Measurements from ENCODE around the gene LRRC7.

LRRC7 gene

GRCh38 chr1:70025846-70026245 lies 458.1 kb downstream of the LRRC7 start:
- no peak overlapping the region for H3K4me2 ChIP-seq (ENCODE audit: low read depth, low read length, poor library complexity, severe bottlenecking)
- no peaks in the 10 kb centered on the region for H3K9me3 ChIP-seq (ENCODE audit: insufficient read depth, low read depth, low read length)
- H3K4me1 ChIP-seq (ENCODE audit: insufficient read depth, low read length, poor library complexity, severe bottlenecking): peaks cover 11% of the 10 kb centered on the region
- H3F3A ChIP-seq (ENCODE audit: low read depth): no peaks in the 10 kb centered on the region
- no peaks in the 10 kb centered on the region for H3K36me3 ChIP-seq (ENCODE audit: insufficient read depth, low read length)
- H3K4me3 ChIP-seq (ENCODE audit: low read length, poor library complexity, severe bottlenecking): no peak overlapping the region
- no peaks in the 10 kb centered on the region for H4K20me1 ChIP-seq (ENCODE audit: insufficient read depth, low read length, poor library complexity, severe bottlenecking)
- H3K27me3 ChIP-seq (ENCODE audit: insufficient read depth, low read length, poor library complexity, severe bottlenecking): no peaks in the 10 kb centered on the region
- TF ChIP-seq CTCF (conservative IDR thresholded peaks at IDR 0.05; ENCODE audit: low read length) (no peak), EZH2phosphoT487 (IDR thresholded peaks at IDR 0.05; ENCODE audit: borderline replicate concordance) (no peak)
- no peak overlapping the region for H3K9ac ChIP-seq (ENCODE audit: low read depth, low read length, poor library complexity, severe bottlenecking)
- no peaks in the 10 kb centered on the region for H3K79me2 ChIP-seq (ENCODE audit: insufficient read depth, low read length)
- no peak overlapping the region for H2AFZ ChIP-seq (ENCODE audit: low read length)
- H3K9me2 ChIP-seq (replicated peaks; ENCODE audit: low read depth, low read length): no peaks in the 10 kb centered on the region

GRCh38 chr1:70033266-70033873 lies 465.6 kb downstream of the LRRC7 start:
- Histone ChIP-seq H3K27me3 (ENCODE audit: insufficient read depth, low read length, poor library complexity, severe bottlenecking) (no peaks in the 10 kb centered on the region), H3F3A (ENCODE audit: low read depth) (no peaks in the 10 kb centered on the region), H3K9ac (ENCODE audit: low read depth, low read length, poor library complexity, severe bottlenecking) (no peak overlapping the region), H3K4me1 (ENCODE audit: insufficient read depth, low read length, poor library complexity, severe bottlenecking) (peaks cover 11% of the 10 kb centered on the region), H2AFZ (ENCODE audit: low read length) (no peak overlapping the region), H3K36me3 (ENCODE audit: insufficient read depth, low read length) (no peaks in the 10 kb centered on the region), H4K20me1 (ENCODE audit: insufficient read depth, low read length, poor library complexity, severe bottlenecking) (no peaks in the 10 kb centered on the region), H3K79me2 (ENCODE audit: insufficient read depth, low read length) (no peaks in the 10 kb centered on the region), H3K9me2 (replicated peaks; ENCODE audit: low read depth, low read length) (no peaks in the 10 kb centered on the region), H3K9me3 (ENCODE audit: insufficient read depth, low read depth, low read length) (no peaks in the 10 kb centered on the region), H3K4me2 (ENCODE audit: low read depth, low read length, poor library complexity, severe bottlenecking) (no peak overlapping the region), H3K4me3 (ENCODE audit: low read length, poor library complexity, severe bottlenecking) (no peak overlapping the region)
- TF ChIP-seq CTCF (conservative IDR thresholded peaks at IDR 0.05; ENCODE audit: low read length) (no peak), EZH2phosphoT487 (IDR thresholded peaks at IDR 0.05; ENCODE audit: borderline replicate concordance) (no peak)

GRCh38 chr1:70033936-70034335 lies 466.2 kb downstream of the LRRC7 start:
- peaks cover 11% of the 10 kb centered on the region for H3K4me1 ChIP-seq (ENCODE audit: insufficient read depth, low read length, poor library complexity, severe bottlenecking)
- no peak overlapping the region for H3K4me2 ChIP-seq (ENCODE audit: low read depth, low read length, poor library complexity, severe bottlenecking)
- no peaks in the 10 kb centered on the region for H3K9me3 ChIP-seq (ENCODE audit: insufficient read depth, low read depth, low read length)
- no peak overlapping the region for H3K9ac ChIP-seq (ENCODE audit: low read depth, low read length, poor library complexity, severe bottlenecking)
- H3F3A ChIP-seq (ENCODE audit: low read depth): no peaks in the 10 kb centered on the region
- no peaks in the 10 kb centered on the region for H3K79me2 ChIP-seq (ENCODE audit: insufficient read depth, low read length)
- H3K9me2 ChIP-seq (replicated peaks; ENCODE audit: low read depth, low read length): no peaks in the 10 kb centered on the region
- no peaks in the 10 kb centered on the region for H3K27me3 ChIP-seq (ENCODE audit: insufficient read depth, low read length, poor library complexity, severe bottlenecking)
- no peaks in the 10 kb centered on the region for H4K20me1 ChIP-seq (ENCODE audit: insufficient read depth, low read length, poor library complexity, severe bottlenecking)
- H3K36me3 ChIP-seq (ENCODE audit: insufficient read depth, low read length): no peaks in the 10 kb centered on the region
- no peak overlapping the region for H3K4me3 ChIP-seq (ENCODE audit: low read length, poor library complexity, severe bottlenecking)
- H2AFZ ChIP-seq (ENCODE audit: low read length): no peak overlapping the region
- TF ChIP-seq CTCF (conservative IDR thresholded peaks at IDR 0.05; ENCODE audit: low read length) (no peak), EZH2phosphoT487 (IDR thresholded peaks at IDR 0.05; ENCODE audit: borderline replicate concordance) (no peak)
